HG03064 (cell line): ENCODE data around the gene REEP3.
A peak's percentile ranks its signal among the peaks of the same experiment; 100 is the strongest.
"Not testable (repeated sequence)": the region's sequence is repeated elsewhere in the genome, so short reads cannot be mapped to it uniquely, and the experiment has no call there.

ENCODE experiments used
- ATAC-seq: cut with Tn5 transposase; IDR thresholded peaks from one replicate; pipeline ENCODE4 v1.9.1; 2021; ENCODE audit warnings: low read depth; ENCODE audit not compliant: unreplicated experiment

The REEP3 gene, protein sequence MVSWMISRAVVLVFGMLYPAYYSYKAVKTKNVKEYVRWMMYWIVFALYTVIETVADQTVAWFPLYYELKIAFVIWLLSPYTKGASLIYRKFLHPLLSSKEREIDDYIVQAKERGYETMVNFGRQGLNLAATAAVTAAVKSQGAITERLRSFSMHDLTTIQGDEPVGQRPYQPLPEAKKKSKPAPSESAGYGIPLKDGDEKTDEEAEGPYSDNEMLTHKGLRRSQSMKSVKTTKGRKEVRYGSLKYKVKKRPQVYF

DNA sequence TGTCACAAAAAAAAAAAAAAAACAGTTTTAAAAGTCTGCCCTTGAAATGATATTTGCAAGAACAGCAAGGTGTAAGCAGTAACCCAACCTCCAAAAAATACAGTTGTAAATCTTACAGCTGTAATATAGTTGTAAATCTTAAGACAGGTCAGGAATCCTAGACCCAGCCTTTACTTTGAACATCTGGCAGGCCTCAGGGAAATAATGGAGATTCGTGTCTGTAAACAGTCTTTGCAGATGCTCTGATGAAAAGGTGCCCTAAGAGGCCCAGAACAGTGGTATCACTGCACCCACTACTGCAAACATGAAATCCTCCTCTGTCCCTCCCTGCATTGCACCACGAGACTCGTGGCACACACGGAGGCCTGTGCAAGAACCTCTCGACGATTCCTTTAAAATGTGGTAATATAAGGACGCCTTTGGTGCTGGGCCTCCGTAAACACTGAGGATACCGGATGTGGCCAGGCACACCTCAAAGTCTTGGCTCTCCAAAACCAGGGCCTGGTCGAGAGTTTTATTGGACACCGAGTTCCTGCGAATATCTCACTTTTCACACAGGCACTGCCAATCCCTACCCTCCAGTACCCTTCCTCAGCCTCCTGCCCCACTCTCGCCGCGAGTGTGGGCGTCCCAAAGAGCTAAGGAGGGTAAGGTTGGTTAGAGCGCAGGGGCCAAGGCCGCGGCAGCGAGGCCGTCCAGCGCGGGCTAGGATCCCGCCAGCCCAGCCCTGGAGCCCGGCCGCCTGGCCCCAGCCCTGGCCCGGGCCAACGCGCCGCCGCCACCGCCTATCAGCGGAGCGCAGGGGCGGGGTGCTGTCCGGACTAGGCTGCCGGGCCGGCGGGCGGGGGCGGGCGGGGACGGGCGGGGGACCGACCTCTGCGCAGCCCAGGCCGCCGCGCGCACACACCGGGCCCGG lies at the start of gene REEP3:
TSS of gene REEP3 (plus strand) at position 902 of the 916 bp plus-strand sequence. CDS start 145 bp downstream, outside the sequence.
- peak; percentile 61 for ATAC-seq

DNA sequence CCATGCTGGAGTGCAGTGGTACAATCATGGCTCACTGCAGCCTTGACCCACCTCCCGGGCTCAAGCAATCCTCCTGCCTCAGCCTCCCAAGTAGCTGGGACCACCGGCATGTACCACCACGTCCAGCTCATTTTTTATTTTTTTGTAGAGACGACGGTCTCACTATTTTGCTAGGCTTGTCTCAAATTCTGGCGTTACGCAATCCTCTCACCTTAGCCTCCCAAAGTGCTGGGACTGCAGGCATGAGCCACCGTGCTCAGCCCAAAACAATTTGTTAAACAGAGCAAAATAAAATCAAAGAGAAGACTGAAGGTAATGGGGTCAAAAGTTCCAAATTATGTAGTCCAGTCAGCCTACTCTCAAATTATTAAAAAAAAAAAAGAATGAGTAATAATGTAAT lies 46.7 kb upstream of the REEP3 start:
- ATAC-seq, result no peak

DNA sequence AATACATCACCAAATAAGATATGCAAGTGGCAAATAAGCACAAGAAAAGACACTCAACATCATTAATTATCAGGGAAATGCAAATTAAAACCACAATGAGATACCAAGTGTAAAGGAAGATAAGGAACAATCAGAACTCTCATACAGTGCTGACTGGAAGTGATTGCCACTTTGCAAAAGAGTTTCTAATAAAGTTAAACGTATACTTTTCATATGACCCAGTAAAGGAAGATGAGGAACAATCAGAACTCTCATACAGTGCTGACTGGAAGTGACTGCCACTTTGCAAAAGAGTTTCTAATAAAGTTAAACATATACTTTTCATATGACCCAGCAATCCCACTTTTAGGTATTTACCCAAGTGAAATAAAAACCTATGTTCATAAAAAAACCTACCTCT lies 43.3 kb upstream of the REEP3 start:
- ATAC-seq, result no peak

GRCh38 chr10:63478564-63478963 lies 42.6 kb upstream of the REEP3 start:
- ATAC-seq, result no peak

- ATAC-seq, result no peak
These were observed 41.0 kb upstream of the REEP3 start for GRCh38 chr10:63480237-63480636.

DNA sequence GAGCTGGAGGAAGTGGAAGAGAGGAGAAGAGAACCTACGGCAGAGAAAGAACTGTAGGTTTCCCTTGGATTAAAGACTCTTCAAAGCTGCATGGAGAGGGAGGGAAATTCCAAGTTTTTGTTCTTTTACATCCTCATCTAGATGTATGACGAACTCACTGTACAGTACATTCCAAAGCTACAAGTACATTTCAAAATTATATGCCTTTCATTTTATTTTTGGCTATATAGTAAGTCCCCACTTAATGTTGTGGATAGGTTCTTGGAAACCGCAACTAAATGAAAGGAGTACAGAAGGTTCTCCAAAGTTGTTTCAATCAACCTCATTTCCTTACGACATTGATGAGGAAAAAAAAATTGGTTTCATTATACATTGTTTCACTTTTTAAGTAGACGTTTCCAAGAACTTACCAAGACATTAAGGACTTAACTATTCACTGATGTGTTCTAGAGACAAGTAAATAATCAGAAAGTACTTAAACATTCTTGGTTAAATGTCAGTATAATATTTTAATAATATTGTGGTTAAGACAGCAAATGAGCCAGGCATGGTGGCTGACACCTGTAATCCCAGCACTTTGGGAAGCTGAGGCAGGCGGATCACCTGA lies 39.3 kb upstream of the REEP3 start:
- ATAC-seq, result no peak

GRCh38 chr10:63483983-63484382 lies 37.2 kb upstream of the REEP3 start:
- ATAC-seq, result no peak

DNA sequence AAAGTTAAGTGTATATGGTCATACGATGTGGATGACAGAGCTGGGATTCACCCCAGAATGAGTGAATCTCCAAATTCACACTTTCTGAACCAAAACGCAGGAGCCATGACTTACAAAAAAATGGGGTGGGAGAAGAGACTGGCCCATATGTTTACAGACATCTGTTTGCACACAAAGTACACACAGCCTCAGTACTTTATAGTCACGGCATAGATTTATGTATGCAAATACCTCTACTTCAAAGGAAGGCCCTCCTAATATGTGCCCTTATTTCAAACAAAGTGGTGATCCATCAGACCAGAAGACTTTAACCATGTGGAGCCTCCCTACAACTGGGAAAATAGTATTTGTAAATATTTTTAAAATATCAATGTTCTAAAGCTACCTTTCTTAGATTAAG lies 33.2 kb upstream of the REEP3 start:
- ATAC-seq, result no peak

GRCh38 chr10:63489838-63490237 lies 31.4 kb upstream of the REEP3 start:
- ATAC-seq, result no peak

DNA sequence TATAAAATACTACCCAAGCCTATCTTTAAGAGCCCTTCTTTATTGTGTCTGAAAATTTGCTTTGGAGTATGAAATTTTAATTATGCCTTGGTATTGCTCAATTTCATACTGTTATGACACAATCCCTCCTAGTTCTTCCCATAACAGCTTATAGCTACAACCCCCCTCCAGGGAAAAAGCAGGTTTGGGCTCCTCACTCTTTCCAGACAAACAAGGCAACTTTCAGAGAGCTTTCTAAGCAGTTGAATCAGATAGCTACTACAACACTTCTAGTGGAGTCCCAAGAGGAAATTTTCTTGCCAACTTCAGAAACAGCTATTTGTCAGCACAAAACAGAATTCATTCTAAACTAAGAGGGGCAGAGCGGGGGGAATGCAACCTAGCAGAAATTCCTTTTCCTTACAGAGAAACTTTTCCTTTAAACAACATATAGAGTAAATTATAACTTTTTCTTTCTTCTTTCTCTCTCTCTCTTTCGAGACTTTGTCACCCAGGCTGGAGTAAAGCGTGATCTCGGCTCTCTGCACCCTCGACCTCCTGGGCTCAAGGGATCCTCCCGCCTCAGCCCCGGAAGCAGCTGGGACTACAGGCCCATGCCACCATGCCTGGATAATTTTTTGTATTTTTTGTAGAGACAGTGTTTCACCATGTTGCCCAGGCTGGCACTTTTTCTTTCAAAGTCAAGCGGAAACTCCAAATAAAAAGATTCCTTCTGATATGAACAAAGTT lies 29.4 kb upstream of the REEP3 start:
- no peak for ATAC-seq

- not testable (repeated sequence) for ATAC-seq
These were observed 28.9 kb upstream of the REEP3 start for GRCh38 chr10:63492317-63492690.

GRCh38 chr10:63493004-63493403 lies 28.2 kb upstream of the REEP3 start:
- ATAC-seq, result no peak

DNA sequence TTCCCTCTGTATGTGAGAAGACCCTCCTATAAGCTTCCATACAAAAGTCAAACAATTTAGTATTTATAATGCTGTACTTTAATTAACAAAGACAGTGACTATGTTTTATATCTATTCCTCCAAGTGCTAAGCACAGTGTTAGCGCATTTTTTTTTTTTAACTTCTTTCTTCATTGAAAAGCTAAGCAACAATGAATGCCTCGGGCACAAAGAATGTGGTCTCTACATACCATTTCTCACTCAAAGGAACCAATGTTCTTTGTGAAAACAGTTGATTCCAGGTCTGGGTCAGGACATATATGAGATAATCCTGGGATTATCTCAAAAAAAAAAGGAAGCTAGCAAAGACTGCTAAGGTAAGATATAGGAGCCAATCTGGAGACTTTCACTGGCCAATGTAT lies 26.2 kb upstream of the REEP3 start:
- no peak for ATAC-seq

DNA sequence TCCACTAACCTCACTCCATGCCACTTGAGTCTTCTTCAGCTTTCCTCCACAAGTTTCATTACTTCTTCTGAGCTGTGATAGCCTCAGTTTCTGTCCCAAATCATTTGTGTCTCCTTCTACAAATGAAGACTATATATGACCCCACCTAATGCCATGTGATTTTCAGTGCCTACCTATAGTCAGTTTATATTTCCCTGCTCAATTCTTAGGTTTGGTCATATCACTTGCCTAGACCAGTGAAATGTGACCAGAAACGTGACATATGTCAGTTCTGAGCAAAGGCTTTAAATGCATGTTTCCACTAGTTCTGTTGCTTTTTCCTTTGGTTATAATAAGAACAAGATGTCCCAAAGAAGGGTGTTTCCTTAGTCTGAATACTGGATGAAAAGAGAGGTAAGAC lies 24.6 kb upstream of the REEP3 start:
- no peak for ATAC-seq

DNA sequence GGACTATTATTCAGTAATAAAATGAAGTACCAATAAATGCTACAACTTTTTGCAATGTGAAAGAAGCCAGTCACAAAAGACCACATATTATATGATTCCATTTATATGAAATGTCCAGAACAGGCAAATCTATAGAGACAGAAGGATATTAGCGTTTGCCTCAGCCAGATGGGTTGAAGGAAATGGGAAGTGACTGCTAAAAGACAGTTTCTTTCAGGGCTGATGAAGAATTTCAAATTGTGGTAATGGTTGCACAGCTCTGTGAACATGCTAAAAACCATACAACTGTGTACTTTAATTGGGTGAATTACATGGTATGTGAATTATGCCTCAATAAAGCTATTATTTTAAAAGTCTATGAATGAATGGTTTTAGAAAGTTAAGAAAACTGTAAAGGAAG lies 23.9 kb upstream of the REEP3 start:
- ATAC-seq, result no peak

GRCh38 chr10:63498665-63499064 lies 22.5 kb upstream of the REEP3 start:
- ATAC-seq, result no peak

DNA sequence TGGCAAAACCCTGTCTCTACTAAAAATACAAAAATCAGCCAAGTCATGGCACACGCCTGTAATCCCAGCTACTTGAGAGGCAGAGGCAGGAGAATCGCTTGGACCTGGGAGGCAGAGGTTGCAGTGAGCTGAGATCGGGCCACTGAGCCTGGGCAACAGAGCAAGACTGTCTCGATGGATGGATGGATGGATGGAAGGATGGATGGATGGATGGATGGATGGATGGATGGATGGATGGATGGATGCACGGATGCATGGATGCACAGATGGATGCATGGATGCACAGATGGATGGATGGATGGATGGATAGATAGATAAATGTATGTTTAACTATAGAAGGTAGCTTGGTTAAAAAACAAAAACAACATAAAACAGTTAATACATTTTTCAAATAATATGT lies 20.6 kb upstream of the REEP3 start:
- not testable (repeated sequence) for ATAC-seq

- ATAC-seq, result no peak
These were observed 19.2 kb upstream of the REEP3 start for GRCh38 chr10:63501954-63502353.

DNA sequence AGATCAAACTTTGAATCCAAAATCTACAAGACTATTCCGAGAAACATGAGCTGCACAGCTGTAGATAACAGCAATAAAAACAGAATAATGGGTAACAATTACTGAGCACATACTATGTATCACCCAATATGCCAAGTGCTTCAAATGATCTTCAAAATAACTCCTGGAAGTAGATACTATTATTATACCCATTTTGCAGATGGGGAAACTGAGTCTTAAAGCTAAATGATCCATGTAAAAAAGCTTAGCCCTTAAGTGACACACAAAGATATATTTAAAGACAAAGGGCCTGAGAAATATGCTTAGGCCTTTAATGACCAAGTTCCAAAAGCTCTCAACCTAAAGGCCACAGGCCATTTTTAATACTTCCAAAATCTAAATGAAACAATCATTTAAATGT lies 18.4 kb upstream of the REEP3 start:
- no peak for ATAC-seq

GRCh38 chr10:63503395-63503794 lies 17.8 kb upstream of the REEP3 start:
- ATAC-seq, result no peak
